ENCODE measurements around the gene ADGRB2. TPM values are rescaled to one million over a fixed set of nuclear protein-coding genes. Genes with fewer than 3 reads are reported as not detected.
A peak's percentile ranks its signal among the peaks of the same experiment; 100 is the strongest.

The ADGRB2 gene
- polyA plus RNA-seq (2013, experiment 1 of 4) = 19.7 TPM
- 23.9 TPM for polyA plus RNA-seq (2013, experiment 2 of 4)
- 20.4 TPM for polyA plus RNA-seq (2013, experiment 3 of 4)
- polyA plus RNA-seq (2013, experiment 4 of 4) = 24.6 TPM

GRCh38 chr1:31764312-31765040 is at the start of gene ADGRB2:
Gene ADGRB2 (minus strand): TSS chr1:31764340. CDS start chr1:31757221, 7,119 bp downstream.
- Histone ChIP-seq H3K27me3 (ENCODE audit: control insufficient read depth, insufficient read depth, low read length, poor library complexity, severe bottlenecking) (peaks cover 41% of the 10 kb centered on the region), H3K36me3 (ENCODE audit: control insufficient read depth, insufficient read depth, low read length) (no peaks in the 10 kb centered on the region), H3K9me3 (ENCODE audit: control insufficient read depth, low read length) (no peaks in the 10 kb centered on the region), H3K4me1 (ENCODE audit: control insufficient read depth, insufficient read depth, low read length) (peaks cover 46% of the 10 kb centered on the region), H3K4me3 (ENCODE audit: insufficient read depth, low read depth, low read length) (peak within 1 kb of the TSS; percentile 55), H3K27ac (ENCODE audit: insufficient read depth, low read depth, low read length, poor library complexity, severe bottlenecking) (no peak within 1 kb of the TSS)
- WGBS, 2 experiments = 7% methylated on average over 59 of the region's 59 CpGs

- H3K4me1 ChIP-seq (ENCODE audit: control insufficient read depth, insufficient read depth, low read length) = no peaks in the 10 kb centered on the region
- H3K36me3 ChIP-seq (ENCODE audit: control insufficient read depth, insufficient read depth, low read length) = no peaks in the 10 kb centered on the region
- 90 to 92% methylated on average over 9 of the region's 9 CpGs for WGBS, 2 experiments
- no peaks in the 10 kb centered on the region for H3K27me3 ChIP-seq (ENCODE audit: control insufficient read depth, insufficient read depth, low read length, poor library complexity, severe bottlenecking)
- H3K9me3 ChIP-seq (ENCODE audit: control insufficient read depth, low read length) = no peaks in the 10 kb centered on the region
- H3K4me3 ChIP-seq (ENCODE audit: insufficient read depth, low read depth, low read length) = no peak overlapping the region
- H3K27ac ChIP-seq (ENCODE audit: insufficient read depth, low read depth, low read length, poor library complexity, severe bottlenecking) = no peak overlapping the region
These were observed 48.2 kb upstream of the ADGRB2 start for GRCh38 chr1:31812158-31812829.

GRCh38 chr1:31811605-31812004 is 47.5 kb upstream of the ADGRB2 start:
- no peaks in the 10 kb centered on the region for H3K36me3 ChIP-seq (ENCODE audit: control insufficient read depth, insufficient read depth, low read length)
- no peak overlapping the region for H3K4me3 ChIP-seq (ENCODE audit: insufficient read depth, low read depth, low read length)
- no peaks in the 10 kb centered on the region for H3K27me3 ChIP-seq (ENCODE audit: control insufficient read depth, insufficient read depth, low read length, poor library complexity, severe bottlenecking)
- H3K4me1 ChIP-seq (ENCODE audit: control insufficient read depth, insufficient read depth, low read length) = no peaks in the 10 kb centered on the region
- no peaks in the 10 kb centered on the region for H3K9me3 ChIP-seq (ENCODE audit: control insufficient read depth, low read length)
- no peak overlapping the region for H3K27ac ChIP-seq (ENCODE audit: insufficient read depth, low read depth, low read length, poor library complexity, severe bottlenecking)
- WGBS, 2 experiments = 31 to 42% methylated on average over 7 of the region's 7 CpGs

GRCh38 chr1:31809698-31810097 is 45.6 kb upstream of the ADGRB2 start:
- WGBS, 2 experiments = 75 to 76% methylated on average over 4 of the region's 4 CpGs
- Histone ChIP-seq H3K27me3 (ENCODE audit: control insufficient read depth, insufficient read depth, low read length, poor library complexity, severe bottlenecking) (no peaks in the 10 kb centered on the region), H3K27ac (ENCODE audit: insufficient read depth, low read depth, low read length, poor library complexity, severe bottlenecking) (no peak overlapping the region), H3K4me3 (ENCODE audit: insufficient read depth, low read depth, low read length) (no peak overlapping the region), H3K36me3 (ENCODE audit: control insufficient read depth, insufficient read depth, low read length) (no peaks in the 10 kb centered on the region), H3K9me3 (ENCODE audit: control insufficient read depth, low read length) (no peaks in the 10 kb centered on the region), H3K4me1 (ENCODE audit: control insufficient read depth, insufficient read depth, low read length) (no peaks in the 10 kb centered on the region)

- Histone ChIP-seq H3K4me1 (ENCODE audit: control insufficient read depth, insufficient read depth, low read length) (no peaks in the 10 kb centered on the region), H3K4me3 (ENCODE audit: insufficient read depth, low read depth, low read length) (no peak overlapping the region), H3K27me3 (ENCODE audit: control insufficient read depth, insufficient read depth, low read length, poor library complexity, severe bottlenecking) (no peaks in the 10 kb centered on the region), H3K9me3 (ENCODE audit: control insufficient read depth, low read length) (no peaks in the 10 kb centered on the region), H3K36me3 (ENCODE audit: control insufficient read depth, insufficient read depth, low read length) (no peaks in the 10 kb centered on the region), H3K27ac (ENCODE audit: insufficient read depth, low read depth, low read length, poor library complexity, severe bottlenecking) (no peak overlapping the region)
- 89 to 92% methylated on average over 4 of the region's 4 CpGs for WGBS, 2 experiments
These were observed 43.3 kb upstream of the ADGRB2 start for GRCh38 chr1:31807273-31808048.

GRCh38 chr1:31805318-31805717 is 41.2 kb upstream of the ADGRB2 start:
- WGBS, 2 experiments = 81 to 90% methylated on average over 6 of the region's 6 CpGs
- Histone ChIP-seq H3K27me3 (ENCODE audit: control insufficient read depth, insufficient read depth, low read length, poor library complexity, severe bottlenecking) (no peaks in the 10 kb centered on the region), H3K9me3 (ENCODE audit: control insufficient read depth, low read length) (no peaks in the 10 kb centered on the region), H3K36me3 (ENCODE audit: control insufficient read depth, insufficient read depth, low read length) (no peaks in the 10 kb centered on the region), H3K4me3 (ENCODE audit: insufficient read depth, low read depth, low read length) (no peak overlapping the region), H3K4me1 (ENCODE audit: control insufficient read depth, insufficient read depth, low read length) (peaks cover 7% of the 10 kb centered on the region), H3K27ac (ENCODE audit: insufficient read depth, low read depth, low read length, poor library complexity, severe bottlenecking) (no peak overlapping the region)

- Histone ChIP-seq H3K27me3 (ENCODE audit: control insufficient read depth, insufficient read depth, low read length, poor library complexity, severe bottlenecking) (no peaks in the 10 kb centered on the region), H3K9me3 (ENCODE audit: control insufficient read depth, low read length) (no peaks in the 10 kb centered on the region), H3K4me3 (ENCODE audit: insufficient read depth, low read depth, low read length) (no peak overlapping the region), H3K36me3 (ENCODE audit: control insufficient read depth, insufficient read depth, low read length) (no peaks in the 10 kb centered on the region), H3K27ac (ENCODE audit: insufficient read depth, low read depth, low read length, poor library complexity, severe bottlenecking) (no peak overlapping the region), H3K4me1 (ENCODE audit: control insufficient read depth, insufficient read depth, low read length) (peaks cover 19% of the 10 kb centered on the region)
- 100% methylated on average over 1 of the region's 1 CpG for WGBS, 2 experiments
These were observed 40.0 kb upstream of the ADGRB2 start for GRCh38 chr1:31804098-31804497.

GRCh38 chr1:31803610-31804009 is 39.5 kb upstream of the ADGRB2 start:
- H3K27ac ChIP-seq (ENCODE audit: insufficient read depth, low read depth, low read length, poor library complexity, severe bottlenecking) = no peak overlapping the region
- H3K4me1 ChIP-seq (ENCODE audit: control insufficient read depth, insufficient read depth, low read length) = peaks cover 24% of the 10 kb centered on the region
- no peaks in the 10 kb centered on the region for H3K27me3 ChIP-seq (ENCODE audit: control insufficient read depth, insufficient read depth, low read length, poor library complexity, severe bottlenecking)
- H3K36me3 ChIP-seq (ENCODE audit: control insufficient read depth, insufficient read depth, low read length) = no peaks in the 10 kb centered on the region
- 91 to 97% methylated on average over 2 of the region's 2 CpGs for WGBS, 2 experiments
- no peak overlapping the region for H3K4me3 ChIP-seq (ENCODE audit: insufficient read depth, low read depth, low read length)
- no peaks in the 10 kb centered on the region for H3K9me3 ChIP-seq (ENCODE audit: control insufficient read depth, low read length)

- H3K36me3 ChIP-seq (ENCODE audit: control insufficient read depth, insufficient read depth, low read length) = no peaks in the 10 kb centered on the region
- H3K4me1 ChIP-seq (ENCODE audit: control insufficient read depth, insufficient read depth, low read length) = peaks cover 35% of the 10 kb centered on the region
- no peaks in the 10 kb centered on the region for H3K9me3 ChIP-seq (ENCODE audit: control insufficient read depth, low read length)
- H3K27me3 ChIP-seq (ENCODE audit: control insufficient read depth, insufficient read depth, low read length, poor library complexity, severe bottlenecking) = no peaks in the 10 kb centered on the region
- H3K27ac ChIP-seq (ENCODE audit: insufficient read depth, low read depth, low read length, poor library complexity, severe bottlenecking) = no peak overlapping the region
- WGBS, 2 experiments = 86 to 87% methylated on average over 12 to 13 of the region's 13 CpGs
- no peak overlapping the region for H3K4me3 ChIP-seq (ENCODE audit: insufficient read depth, low read depth, low read length)
These were observed 38.3 kb upstream of the ADGRB2 start for GRCh38 chr1:31802190-31803150.
